HepG2 (cell line): ENCODE data around the gene CYP2W1. TPM values are rescaled to one million over a fixed set of nuclear protein-coding genes. Genes with fewer than 3 reads are reported as not detected.
A peak's percentile ranks its signal among the peaks of the same experiment; 100 is the strongest.

Experiments used
- DNMT3B ChIP-seq: conservative IDR thresholded peaks from 2 replicates; pipeline ENCODE4 v1.6.1; 2016; ENCODE audit warnings: missing biosample characterization, control low read depth
- EED ChIP-seq: sonication (generic); formaldehyde crosslinking; IDR thresholded peaks from 2 replicates; pipeline ENCODE4 v1.5.0; 2020; ENCODE audit warnings: mild to moderate bottlenecking, missing genetic modification reagents
- GTF2F1 ChIP-seq: fragments of 150-350 bp; IDR thresholded peaks from 2 replicates; pipeline ENCODE4 v1.6.1; 2014; ENCODE audit warnings: low read length
- HNRNPL ChIP-seq: fragments of 200-400 bp; formaldehyde crosslinking; IDR thresholded peaks from 2 replicates; pipeline ENCODE4 v1.6.1; 2017; ENCODE audit warnings: mild to moderate bottlenecking, low read depth, low read length
- ISL2 ChIP-seq: sonication (generic); formaldehyde crosslinking; IDR thresholded peaks from 2 replicates; pipeline ENCODE4 v1.5.0; 2020; ENCODE audit warnings: missing genetic modification reagents
- JUNB ChIP-seq: sonication (generic); formaldehyde crosslinking; IDR thresholded peaks from 2 replicates; pipeline ENCODE4 v1.8.0; 2022; ENCODE audit warnings: missing genetic modification reagents, mild to moderate bottlenecking, borderline replicate concordance
- KLF16 ChIP-seq, 2 experiments: sonication (generic) in 1 of 2; formaldehyde crosslinking in 1 of 2; IDR thresholded peaks; 2 replicates each; pipeline versions ENCODE4 v1.6.1 to v1.8.0; 2016 to 2023; ENCODE audit warnings: missing genetic modification reagents in 2 of 2, missing compliant biosample characterization in 1 of 2
- MLXIP ChIP-seq: sonication (generic); formaldehyde crosslinking; IDR thresholded peaks from 2 replicates; pipeline ENCODE4 v1.9.0; 2021; ENCODE audit warnings: missing genetic modification reagents, borderline replicate concordance
- PBX2 ChIP-seq: IDR thresholded peaks from 2 replicates; pipeline ENCODE4 v1.6.1; 2016; ENCODE audit warnings: control low read depth
- RFXAP ChIP-seq: sonication (generic); formaldehyde crosslinking; IDR thresholded peaks from 2 replicates; pipeline ENCODE4 v1.4.0; 2020; ENCODE audit warnings: missing genetic modification reagents, borderline replicate concordance
- ZMAT5 ChIP-seq: sonication (generic); formaldehyde crosslinking; IDR thresholded peaks from 2 replicates; pipeline ENCODE4 v1.5.0; 2020; ENCODE audit warnings: mild to moderate bottlenecking, low read depth, missing genetic modification reagents, borderline replicate concordance
- ZMYM3 ChIP-seq: sonication (generic); formaldehyde crosslinking; IDR thresholded peaks from 2 replicates; pipeline ENCODE4 v1.5.1; 2020; ENCODE audit warnings: mild to moderate bottlenecking, missing genetic modification reagents
- ZNF124 ChIP-seq: sonication (generic); formaldehyde crosslinking; IDR thresholded peaks from 2 replicates; pipeline ENCODE4 v1.4.0; 2020; ENCODE audit warnings: missing genetic modification reagents
- ZNF263 ChIP-seq: sonication (generic); formaldehyde crosslinking; IDR thresholded peaks from 2 replicates; pipeline ENCODE4 v1.4.0; 2020; ENCODE audit warnings: missing genetic modification reagents
- ZNF292 ChIP-seq: sonication (generic); formaldehyde crosslinking; IDR thresholded peaks from 2 replicates; pipeline ENCODE4 v1.8.1; 2022; ENCODE audit warnings: mild to moderate bottlenecking, low read depth, missing genetic modification reagents, borderline replicate concordance
- ZNF343 ChIP-seq: sonication (generic); formaldehyde crosslinking; IDR thresholded peaks from 2 replicates; pipeline ENCODE4 v1.4.0; 2020; ENCODE audit warnings: mild to moderate bottlenecking, missing genetic modification reagents
- ZNF547 ChIP-seq: sonication (generic); formaldehyde crosslinking; IDR thresholded peaks from 2 replicates; pipeline ENCODE4 v1.5.1; 2020; ENCODE audit warnings: mild to moderate bottlenecking, missing genetic modification reagents
- ZNF569 ChIP-seq: sonication (generic); formaldehyde crosslinking; IDR thresholded peaks from 2 replicates; pipeline ENCODE4 v1.5.0; 2020; ENCODE audit warnings: mild to moderate bottlenecking, missing genetic modification reagents, moderate library complexity, borderline replicate concordance
- ZNF687 ChIP-seq: sonication (generic); formaldehyde crosslinking; IDR thresholded peaks from 2 replicates; pipeline ENCODE4 v1.5.1; 2020; ENCODE audit warnings: mild to moderate bottlenecking, missing genetic modification reagents, moderate library complexity
- ZNF709 ChIP-seq: sonication (generic); formaldehyde crosslinking; IDR thresholded peaks from 2 replicates; pipeline ENCODE4 v1.5.0; 2020; ENCODE audit warnings: mild to moderate bottlenecking, missing genetic modification reagents
- ZNF772 ChIP-seq: sonication (generic); formaldehyde crosslinking; IDR thresholded peaks from 2 replicates; pipeline ENCODE4 v1.5.0; 2020; ENCODE audit warnings: mild to moderate bottlenecking, missing genetic modification reagents
- ZNF878 ChIP-seq: sonication (generic); formaldehyde crosslinking; IDR thresholded peaks from 2 replicates; pipeline ENCODE4 v1.8.1; 2023; ENCODE audit warnings: mild to moderate bottlenecking, missing genetic modification reagents, moderate library complexity
- polyA plus RNA-seq, 8 experiments: library from polyadenylated mRNA; depleted of rRNA in 3 of 8; stranded (reverse) in 7 of 8; unstranded in 1 of 8; fragments of >200 nt; fragmentation: Illumina TruSeq in 4 of 8; extraction: Trizol in 4 of 8; gene quantifications; 2 replicates each; pipeline versions ENCODE4 v1.2.1 to v1.2.3, GENCODE V29; 2011 to 2016; ENCODE audit warnings: low read depth in 4 of 8, missing spikeins in 1 of 8, mixed read lengths in 1 of 8; ENCODE audit not compliant: insufficient read depth in 1 of 8
- total RNA-seq, 5 experiments: library from RNA; depleted of rRNA; stranded (reverse); fragments of >200 nt; fragmentation: Illumina TruSeq; extraction: Trizol; gene quantifications; 2 replicates each; pipeline ENCODE4 v1.2.3, GENCODE V29; 2016; ENCODE audit warnings: low read depth in 1 of 5

Gene CYP2W1
- total and polyA plus RNA-seq, 2 of the 13 experiments (the other 11 are each of a cell fraction or from before 2014, with no cell fraction given) = 19.5 to 31.7 TPM

GRCh38 chr7:975702-976473 lies 7.1 kb upstream of the CYP2W1 start (continued):
- no peak for TF ChIP-seq EED (CRISPR knock-in tag)
- no peak for TF ChIP-seq PBX2 (CRISPR knock-in tag)
- peak; percentile 57; the same call in 1 of the 2 replicates for TF ChIP-seq ZNF878 (CRISPR knock-in tag)
- TF ChIP-seq DNMT3B = no peak
- TF ChIP-seq HNRNPL = peak; percentile 52; the same call in 1 of the 2 replicates
- no peak for TF ChIP-seq ZNF569 (CRISPR knock-in tag)
- TF ChIP-seq KLF16 (CRISPR knock-in tag; IDR thresholded peaks at IDR 0.05) = 0 out of 4 replicates have a peak, but pooled peaks of 1 of the 2 experiments have one; percentile 5
- TF ChIP-seq JUNB (CRISPR knock-in tag) = no peak
- no peak for TF ChIP-seq ISL2 (CRISPR knock-in tag)
- no peak for TF ChIP-seq ZNF547 (CRISPR knock-in tag)
- no peak for TF ChIP-seq MLXIP
- TF ChIP-seq ZNF263 (CRISPR knock-in tag) = no peak
- no peak for TF ChIP-seq ZNF124 (CRISPR knock-in tag)
- peak; percentile 54 for TF ChIP-seq ZNF687 (CRISPR knock-in tag)
- no peak for TF ChIP-seq RFXAP (CRISPR knock-in tag)
- no peak for TF ChIP-seq ZNF343 (CRISPR knock-in tag)
- peak; percentile 32; the same call in 1 of the 2 replicates for TF ChIP-seq ZMYM3 (CRISPR knock-in tag)
- TF ChIP-seq ZNF772 = peak; percentile 10; the same call in 1 of the 2 replicates
- no peak for TF ChIP-seq ZNF292 (CRISPR knock-in tag)
- no peak for TF ChIP-seq ZNF709
- no peak for TF ChIP-seq ZMAT5 (CRISPR knock-in tag)
- no peak for TF ChIP-seq GTF2F1
